GM20000 (cell line): ENCODE measurements around the gene PRRC2B.
"Not testable (repeated sequence)": the region's sequence is repeated elsewhere in the genome, so short reads cannot be mapped to it uniquely, and the experiment has no call there.

Source experiments
- DNase-seq: peaks from one replicate; pipeline ENCODE4 v3.0.0; 2012; ENCODE audit warnings: low spot score
- CTCF ChIP-seq: IDR thresholded peaks from 2 replicates; pipeline ENCODE4 v1.5.1; 2012; ENCODE audit warnings: mild to moderate bottlenecking, control low read depth; ENCODE audit errors: extremely low read depth, missing control alignments

PRRC2B gene

DNA sequence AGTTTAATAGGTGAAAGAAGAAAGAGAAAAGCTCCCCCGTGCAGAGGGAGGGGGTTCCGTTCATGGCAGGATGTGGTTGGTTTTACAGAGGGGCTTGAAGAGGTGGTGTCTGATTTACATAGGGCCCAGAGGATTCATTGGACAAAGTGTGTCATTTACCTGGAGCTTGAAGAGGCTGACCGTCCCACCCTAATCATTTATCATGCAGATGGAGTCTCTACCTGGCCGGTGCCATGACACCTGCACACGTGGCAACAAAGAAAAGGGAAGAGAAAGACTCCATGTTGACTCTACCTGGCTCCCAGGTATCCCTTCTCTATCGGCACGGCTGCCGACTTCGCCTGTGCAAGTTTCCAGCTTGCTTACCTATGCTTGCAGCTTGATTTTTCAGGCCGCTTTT is 35.3 kb upstream of the PRRC2B start:
- TF ChIP-seq CTCF, result no peak
- DNase-seq, result no peak

GRCh38 chr9:131361202-131361833 is 32.6 kb upstream of the PRRC2B start:
- TF ChIP-seq CTCF, result no peak
- no peak for DNase-seq

DNA sequence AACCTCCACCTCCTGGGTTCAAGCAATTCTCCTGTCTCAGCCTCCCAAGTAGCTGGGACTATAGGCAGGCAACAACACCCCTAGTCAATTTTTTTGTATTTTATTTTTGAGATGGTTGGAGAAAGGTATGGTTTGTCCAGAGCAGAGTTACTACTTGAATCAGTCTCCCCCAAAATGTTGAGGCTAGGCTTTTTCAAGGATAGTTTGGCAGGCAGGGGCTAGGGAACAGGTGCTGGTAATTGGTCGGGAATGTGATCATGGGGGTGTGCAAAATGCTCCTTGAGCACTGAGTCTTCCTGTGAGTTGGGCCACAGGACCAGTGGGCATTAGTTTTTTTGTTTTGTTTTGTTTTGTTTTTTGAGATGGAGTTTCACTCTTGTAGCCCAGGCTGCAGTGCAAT is 28.3 kb upstream of the PRRC2B start:
- DNase-seq, result no peak
- no peak for TF ChIP-seq CTCF

DNA sequence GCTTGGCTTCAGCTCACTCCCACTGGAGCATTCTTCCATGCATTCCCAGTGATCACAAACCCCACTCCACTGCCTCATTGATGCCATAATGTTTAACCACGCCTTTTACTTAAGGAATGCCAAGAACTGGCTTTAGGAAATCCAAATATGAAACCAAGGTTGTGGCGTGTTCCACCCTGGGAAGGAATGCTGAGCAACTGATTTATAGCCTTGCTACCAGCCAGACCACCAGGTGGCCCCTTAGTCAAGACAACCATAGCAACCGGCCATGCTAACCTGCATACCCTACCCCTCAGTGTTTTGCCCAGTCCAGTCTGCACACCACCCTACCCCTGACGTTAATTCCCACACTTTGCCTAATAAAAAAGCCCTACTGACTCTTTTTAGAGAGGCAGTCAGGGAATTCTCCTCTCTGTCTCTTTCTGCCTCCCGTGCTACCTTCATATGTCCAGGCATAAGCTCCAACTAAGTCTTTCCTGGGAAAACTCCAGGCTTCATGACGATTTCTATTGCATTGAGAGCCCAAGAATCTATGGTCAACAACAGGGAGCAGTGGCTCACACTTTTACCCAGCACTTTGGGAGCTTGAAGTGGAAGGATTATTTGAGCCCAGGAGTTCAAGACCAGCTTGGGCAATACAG is 27.0 kb upstream of the PRRC2B start:
- no peak for DNase-seq
- no peak for TF ChIP-seq CTCF

DNA sequence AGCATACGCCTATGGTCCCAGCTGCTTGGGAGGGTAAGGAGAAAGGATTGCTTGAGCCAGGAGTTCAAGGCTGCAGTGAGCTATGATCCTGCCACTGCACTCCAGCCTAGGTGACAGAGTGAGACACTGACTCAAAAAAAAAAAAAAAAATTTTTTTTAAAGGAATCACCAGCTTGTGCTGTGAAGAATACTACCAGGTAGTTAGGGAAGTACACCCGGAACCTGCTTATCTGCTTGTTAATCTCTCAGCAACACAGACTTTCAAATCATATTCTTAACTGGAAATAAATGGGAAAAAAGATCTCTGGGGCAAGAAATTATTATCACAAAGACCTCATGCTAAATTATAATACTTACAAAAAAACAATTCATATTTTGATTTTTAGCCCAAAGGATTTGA is 26.4 kb upstream of the PRRC2B start:
- no peak for TF ChIP-seq CTCF
- DNase-seq, result no peak

- DNase-seq, result no peak
- no peak for TF ChIP-seq CTCF
Observed at GRCh38 chr9:131370638-131371037, 23.2 kb upstream of the PRRC2B start.

- not testable (repeated sequence) for DNase-seq
Observed at GRCh38 chr9:131372599-131372973, 21.3 kb upstream of the PRRC2B start.

DNA sequence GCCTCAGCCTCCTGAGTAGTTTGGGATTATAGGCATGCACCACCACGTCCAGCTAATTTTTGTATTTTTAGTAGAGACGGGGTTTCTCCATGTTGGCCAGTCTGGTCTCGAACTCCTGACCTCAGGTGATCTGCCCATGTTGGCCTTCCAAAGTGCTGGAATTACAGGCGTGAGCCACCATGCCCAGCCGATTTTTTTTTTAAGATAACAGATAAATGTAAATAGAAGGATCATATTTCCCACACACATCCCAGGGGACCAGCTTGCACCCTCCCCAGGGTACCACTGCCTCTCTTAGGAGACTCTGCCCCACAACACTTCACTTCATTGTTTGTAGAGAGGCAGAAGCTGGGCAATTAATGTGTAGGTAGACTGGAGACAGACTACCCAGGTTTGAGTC is 19.2 kb upstream of the PRRC2B start:
- not testable (repeated sequence) for DNase-seq
